H9 (cell line): ENCODE measurements around the gene APOL2. TPM values are rescaled to one million over a fixed set of nuclear protein-coding genes. Genes with fewer than 3 reads are reported as not detected.

Experiments used
- DNase-seq: peaks from one replicate; pipeline ENCODE4 v3.0.0-alpha.2; 2017
- H2AFZ ChIP-seq: one replicate; pipeline ENCODE4 v1.6.1; 2013; ENCODE audit warnings: mild to moderate bottlenecking, low read length, control low read depth, moderate library complexity
- H2AK5ac ChIP-seq: 2 replicates; pipeline ENCODE4 v1.6.1; 2013; ENCODE audit warnings: low read length, control low read depth, mixed read lengths; ENCODE audit not compliant: insufficient read length
- H2BK120ac ChIP-seq: one replicate; pipeline ENCODE4 v1.6.1; 2013; ENCODE audit warnings: low read depth, mild to moderate bottlenecking, low read length, control low read depth, inconsistent platforms; ENCODE audit not compliant: poor library complexity, severe bottlenecking
- H2BK12ac ChIP-seq: 2 replicates; pipeline ENCODE4 v1.6.1; 2013; ENCODE audit warnings: low read length, control low read depth, mixed read lengths, low read depth; ENCODE audit not compliant: insufficient read length
- H2BK15ac ChIP-seq: 2 replicates; pipeline ENCODE4 v1.6.1; 2013; ENCODE audit warnings: low read depth, low read length, control low read depth
- H2BK20ac ChIP-seq: one replicate; pipeline ENCODE4 v1.6.1; 2013; ENCODE audit warnings: low read depth, mild to moderate bottlenecking, low read length, control low read depth, inconsistent platforms; ENCODE audit not compliant: poor library complexity, severe bottlenecking
- H2BK5ac ChIP-seq: 2 replicates; pipeline ENCODE4 v1.6.1; 2013; ENCODE audit warnings: low read length, control low read depth, mixed read lengths; ENCODE audit not compliant: insufficient read length
- H3K14ac ChIP-seq: 2 replicates; pipeline ENCODE4 v1.6.1; 2013; ENCODE audit warnings: low read length, control low read depth; ENCODE audit not compliant: insufficient read depth
- H3K18ac ChIP-seq: 2 replicates; pipeline ENCODE4 v1.6.1; 2013; ENCODE audit warnings: low read depth, mild to moderate bottlenecking, mixed read lengths, low read length, control low read depth; ENCODE audit not compliant: insufficient read length
- H3K23ac ChIP-seq: 2 replicates; pipeline ENCODE4 v1.6.1; 2013; ENCODE audit warnings: low read length, control low read depth, mixed read lengths, low read depth; ENCODE audit not compliant: insufficient read length
- H3K23me2 ChIP-seq: 2 replicates; pipeline ENCODE4 v1.6.1; 2013; ENCODE audit warnings: low read depth, mild to moderate bottlenecking, mixed read lengths, low read length, control low read depth; ENCODE audit not compliant: insufficient read length, poor library complexity, severe bottlenecking
- H3K27ac ChIP-seq: 2 replicates; pipeline ENCODE4 v1.5.1; 2013; ENCODE audit warnings: low read length, control low read depth, mixed read lengths, low read depth; ENCODE audit not compliant: insufficient read length
- H3K27me3 ChIP-seq: 2 replicates; pipeline ENCODE4 v1.6.1; 2013; ENCODE audit warnings: low read length, control low read depth, inconsistent platforms; ENCODE audit not compliant: insufficient read depth
- H3K4ac ChIP-seq: 2 replicates; pipeline ENCODE4 v1.6.1; 2013; ENCODE audit warnings: low read depth, mild to moderate bottlenecking, control low read depth, inconsistent platforms, low read length, moderate library complexity
- H3K4me1 ChIP-seq: 2 replicates; pipeline ENCODE4 v1.6.1; 2013; ENCODE audit warnings: low read length, control low read depth, inconsistent platforms; ENCODE audit not compliant: insufficient read depth
- H3K4me2 ChIP-seq: 2 replicates; pipeline ENCODE4 v1.6.1; 2013; ENCODE audit warnings: low read length, control low read depth, mixed read lengths; ENCODE audit not compliant: insufficient read length, insufficient read depth
- H3K56ac ChIP-seq: 2 replicates; pipeline ENCODE4 v1.6.1; 2013; ENCODE audit warnings: low read depth, mild to moderate bottlenecking, mixed read lengths, low read length, control low read depth; ENCODE audit not compliant: insufficient read length
- H3K79me1 ChIP-seq: 2 replicates; pipeline ENCODE4 v1.6.1; 2013; ENCODE audit warnings: low read depth, mild to moderate bottlenecking, moderate library complexity, low read length, control low read depth, inconsistent platforms; ENCODE audit not compliant: insufficient read depth, poor library complexity, severe bottlenecking
- H3K79me2 ChIP-seq: 2 replicates; pipeline ENCODE4 v1.6.1; 2013; ENCODE audit warnings: low read length, control low read depth, inconsistent platforms; ENCODE audit not compliant: insufficient read depth
- H3K9ac ChIP-seq: 2 replicates; pipeline ENCODE4 v1.6.1; 2013; ENCODE audit warnings: low read length, control low read depth, mixed read lengths; ENCODE audit not compliant: insufficient read length; ENCODE audit errors: extremely low read depth
- H3K9me3 ChIP-seq: one replicate; pipeline ENCODE4 v1.6.1; 2013; ENCODE audit warnings: low read depth, low read length, inconsistent platforms; ENCODE audit not compliant: control insufficient read depth
- H3T11ph ChIP-seq: one replicate; pipeline ENCODE4 v1.6.1; 2013; ENCODE audit warnings: mild to moderate bottlenecking, low read length, control low read depth, inconsistent platforms
- H4K20me1 ChIP-seq: one replicate; pipeline ENCODE4 v1.6.1; 2013; ENCODE audit not compliant: control insufficient read depth, insufficient read length, insufficient read depth
- H4K5ac ChIP-seq: 2 replicates; pipeline ENCODE4 v1.6.1; 2013; ENCODE audit warnings: low read depth, mild to moderate bottlenecking, mixed read lengths, low read length, control low read depth; ENCODE audit not compliant: insufficient read length
- H4K8ac ChIP-seq: replicated peaks from 2 replicates; pipeline ENCODE4 v1.6.1; 2013; ENCODE audit warnings: low read length, control low read depth, mixed read lengths, low read depth; ENCODE audit not compliant: insufficient read length
- H4K91ac ChIP-seq: 2 replicates; pipeline ENCODE4 v1.6.1; 2013; ENCODE audit warnings: low read depth, mild to moderate bottlenecking, moderate library complexity, mixed read lengths, low read length, control low read depth; ENCODE audit not compliant: insufficient read length
- H3K27ac Mint-ChIP-seq, 3 experiments: 2 replicates in 2 of 3; 3 replicates in 1 of 3; pipeline ENCODE4 v1.8.0; 2020 to 2021; ENCODE audit warnings: mixed read lengths in 3 of 3, mild to moderate bottlenecking in 1 of 3, moderate library complexity in 1 of 3
- H3K27me3 Mint-ChIP-seq: 2 replicates; pipeline ENCODE4 v1.8.0; 2021; ENCODE audit warnings: low read depth, mild to moderate bottlenecking, moderate library complexity, mixed read lengths
- H3K36me3 Mint-ChIP-seq, 3 experiments: 2 replicates in 2 of 3; 3 replicates in 1 of 3; pipeline ENCODE4 v1.8.0; 2020 to 2021; ENCODE audit warnings: low read depth in 3 of 3, mixed read lengths in 3 of 3; ENCODE audit not compliant: insufficient read depth in 1 of 3
- H3K4me1 Mint-ChIP-seq, 2 experiments: 2 replicates each; pipeline ENCODE4 v1.8.0; 2020; ENCODE audit warnings: mixed read lengths in 2 of 2
- H3K4me3 Mint-ChIP-seq, 2 experiments: 2 replicates in 1 of 2; 3 replicates in 1 of 2; pipeline ENCODE4 v1.8.0; 2020 to 2021; ENCODE audit warnings: mild to moderate bottlenecking in 2 of 2, mixed read lengths in 2 of 2, moderate library complexity in 1 of 2
- H3K9me3 Mint-ChIP-seq, 2 experiments: 2 replicates in 1 of 2; 3 replicates in 1 of 2; pipeline ENCODE4 v1.8.0; 2020; ENCODE audit warnings: mild to moderate bottlenecking in 2 of 2, mixed read lengths in 2 of 2, moderate library complexity in 1 of 2
- WGBS: extraction: QIAGEN DNeasy Blood & Tissue Kit; methylation state at CpG from one replicate; pipeline ENCODE4 v1.1.7; 2013; ENCODE audit warnings: missing lambda C conversion rate, low lambda C conversion rate, mixed read lengths; ENCODE audit not compliant: insufficient read length; ENCODE audit errors: extremely low coverage; 5-methylcytosine and 5-hydroxymethylcytosine counted together
- total RNA-seq: library from RNA; stranded (reverse); gene quantifications from 2 replicates; pipeline ENCODE4 v1.2.1, GENCODE V29; 2021
- TF ChIP-seq, protein P1 (sequence below): fragments of 200-600 bp; sonication (generic); conservative IDR thresholded peaks from 3 replicates; pipeline ENCODE4 v1.8.0; 2021; ENCODE audit warnings: antibody characterized with exemption, mild to moderate bottlenecking

APOL2 gene
- total RNA-seq, 1 experiment from 2014 or later: 15.6 TPM

DNA sequence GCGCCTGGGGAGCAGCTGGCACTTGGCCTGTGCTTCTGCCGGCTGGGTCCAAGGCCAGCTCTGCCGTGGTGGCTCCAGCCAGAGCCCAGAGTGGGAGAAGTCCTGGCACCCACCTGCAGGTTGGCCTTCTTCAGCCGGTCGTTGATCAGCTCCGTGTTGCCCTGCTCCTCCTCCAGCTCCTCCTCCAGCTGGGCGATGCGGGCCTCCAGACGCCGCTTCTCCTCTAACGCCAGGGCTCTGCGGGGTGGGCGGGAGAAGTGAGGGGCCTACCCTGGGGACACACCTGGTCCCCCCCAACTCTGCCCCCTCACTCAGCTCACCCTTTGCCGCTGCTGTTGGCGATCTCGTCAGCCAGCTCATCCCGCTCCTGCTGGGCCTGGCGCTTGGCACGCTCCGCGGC, 46.2 kb upstream of the APOL2 start:
- Histone ChIP-seq H3K9ac (no peak overlapping the region), H2BK12ac (no peak overlapping the region), H4K5ac (no peak overlapping the region), H2BK5ac (no peak overlapping the region), H3K27me3 (no peaks in the 10 kb centered on the region), H2BK120ac (no peak overlapping the region), H3K27ac (no peak overlapping the region), H3K14ac (no peak overlapping the region), H2BK15ac (no peak overlapping the region), H2AFZ (no peak overlapping the region), H3K79me1 (no peaks in the 10 kb centered on the region), H4K20me1 (no peaks in the 10 kb centered on the region), H3K23ac (no peak overlapping the region), H3K4ac (no peak overlapping the region), H3T11ph (no peak overlapping the region), H3K4me2 (no peak overlapping the region), H2AK5ac (no peak overlapping the region), H4K91ac (no peak overlapping the region), H3K4me1 (no peaks in the 10 kb centered on the region), H3K56ac (no peak overlapping the region), H3K9me3 (no peaks in the 10 kb centered on the region), H3K79me2 (no peaks in the 10 kb centered on the region), H3K23me2 (no peaks in the 10 kb centered on the region), H3K18ac (no peak overlapping the region), H4K8ac (no peak overlapping the region), H2BK20ac (no peak overlapping the region)
- WGBS: no CpG with 5 or more reads among the region's 21 CpGs
- no peak overlapping the region for H3K4me3 Mint-ChIP-seq
- DNase-seq: no peak
- no peaks in the 10 kb centered on the region for H3K27me3 Mint-ChIP-seq
- no peak overlapping the region for H3K27ac Mint-ChIP-seq
- no peaks in the 10 kb centered on the region; a peak in 1 of 5 replicates for H3K9me3 Mint-ChIP-seq
- peaks cover 55 to 94% (median 91%) of the 10 kb centered on the region in 3 experiments for H3K36me3 Mint-ChIP-seq
- TF ChIP-seq, protein P1, sequence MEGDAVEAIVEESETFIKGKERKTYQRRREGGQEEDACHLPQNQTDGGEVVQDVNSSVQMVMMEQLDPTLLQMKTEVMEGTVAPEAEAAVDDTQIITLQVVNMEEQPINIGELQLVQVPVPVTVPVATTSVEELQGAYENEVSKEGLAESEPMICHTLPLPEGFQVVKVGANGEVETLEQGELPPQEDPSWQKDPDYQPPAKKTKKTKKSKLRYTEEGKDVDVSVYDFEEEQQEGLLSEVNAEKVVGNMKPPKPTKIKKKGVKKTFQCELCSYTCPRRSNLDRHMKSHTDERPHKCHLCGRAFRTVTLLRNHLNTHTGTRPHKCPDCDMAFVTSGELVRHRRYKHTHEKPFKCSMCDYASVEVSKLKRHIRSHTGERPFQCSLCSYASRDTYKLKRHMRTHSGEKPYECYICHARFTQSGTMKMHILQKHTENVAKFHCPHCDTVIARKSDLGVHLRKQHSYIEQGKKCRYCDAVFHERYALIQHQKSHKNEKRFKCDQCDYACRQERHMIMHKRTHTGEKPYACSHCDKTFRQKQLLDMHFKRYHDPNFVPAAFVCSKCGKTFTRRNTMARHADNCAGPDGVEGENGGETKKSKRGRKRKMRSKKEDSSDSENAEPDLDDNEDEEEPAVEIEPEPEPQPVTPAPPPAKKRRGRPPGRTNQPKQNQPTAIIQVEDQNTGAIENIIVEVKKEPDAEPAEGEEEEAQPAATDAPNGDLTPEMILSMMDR: no peak
- peaks cover 2 to 9% of the 10 kb centered on the region in 2 experiments; a peak in 3 of 4 replicates for H3K4me1 Mint-ChIP-seq
